WTC11 (cell line): ENCODE measurements around the gene TIMM50. TPM values are rescaled to one million over a fixed set of nuclear protein-coding genes. Genes with fewer than 3 reads are reported as not detected.

ENCODE experiments used
- ELF4 ChIP-seq: sonication (generic); formaldehyde crosslinking; IDR thresholded peaks from 2 replicates; pipeline ENCODE4 v1.8.1; 2022; ENCODE audit warnings: low read depth, mild to moderate bottlenecking, moderate library complexity, missing genetic modification reagents
- EMX1 ChIP-seq: fragments of 250-450 bp; sonication (Bioruptor Pico); IDR thresholded peaks from 2 replicates; pipeline ENCODE4 v1.8.0; 2021; ENCODE audit warnings: mild to moderate bottlenecking
- FOXK1 ChIP-seq: sonication (generic); formaldehyde crosslinking; IDR thresholded peaks from 2 replicates; pipeline ENCODE4 v1.8.0; 2022; ENCODE audit warnings: mild to moderate bottlenecking, moderate library complexity, missing genetic modification reagents
- FOXP1 ChIP-seq: sonication (generic); formaldehyde crosslinking; IDR thresholded peaks from 2 replicates; pipeline ENCODE4 v1.8.0; 2022; ENCODE audit warnings: missing genetic modification reagents, mild to moderate bottlenecking, moderate library complexity, borderline replicate concordance
- GABPB1 ChIP-seq: sonication (generic); formaldehyde crosslinking; IDR thresholded peaks from 2 replicates; pipeline ENCODE4 v1.8.1; 2023; ENCODE audit warnings: mild to moderate bottlenecking, missing genetic modification reagents
- GTF2I ChIP-seq: fragments of 250-450 bp; sonication (Bioruptor Pico); conservative IDR thresholded peaks from 2 replicates; pipeline ENCODE4 v1.4.0; 2021; ENCODE audit warnings: mild to moderate bottlenecking
- HMGA2 ChIP-seq: fragments of 250-450 bp; sonication (Bioruptor Pico); IDR thresholded peaks from 2 replicates; pipeline ENCODE4 v1.4.0; 2021; ENCODE audit warnings: mild to moderate bottlenecking, moderate library complexity
- IRF2 ChIP-seq: sonication (generic); formaldehyde crosslinking; IDR thresholded peaks from 2 replicates; pipeline ENCODE4 v1.8.0; 2022; ENCODE audit warnings: low read depth, missing genetic modification reagents, borderline replicate concordance
- JUN ChIP-seq: sonication (generic); formaldehyde crosslinking; IDR thresholded peaks from 2 replicates; pipeline ENCODE4 v1.8.0; 2023; ENCODE audit warnings: mild to moderate bottlenecking, missing genetic modification reagents
- NFE2L1 ChIP-seq: sonication (generic); formaldehyde crosslinking; IDR thresholded peaks from 2 replicates; pipeline ENCODE4 v1.8.1; 2023; ENCODE audit warnings: missing genetic modification reagents
- ZBTB21 ChIP-seq: sonication (generic); formaldehyde crosslinking; IDR thresholded peaks from 2 replicates; pipeline ENCODE4 v1.8.1; 2023; ENCODE audit warnings: mild to moderate bottlenecking, missing genetic modification reagents, borderline replicate concordance
- ZNF138 ChIP-seq: sonication (generic); formaldehyde crosslinking; conservative IDR thresholded peaks from 2 replicates; pipeline ENCODE4 v1.8.1; 2022; ENCODE audit warnings: mild to moderate bottlenecking, moderate library complexity, missing genetic modification reagents
- ZNF219 ChIP-seq: sonication (generic); formaldehyde crosslinking; IDR thresholded peaks from 2 replicates; pipeline ENCODE4 v1.8.0; 2023; ENCODE audit warnings: missing genetic modification reagents, mild to moderate bottlenecking, borderline replicate concordance
- ZNF317 ChIP-seq: sonication (generic); formaldehyde crosslinking; IDR thresholded peaks from 2 replicates; pipeline ENCODE4 v1.8.1; 2023; ENCODE audit warnings: low read depth, mild to moderate bottlenecking, moderate library complexity, missing genetic modification reagents, borderline replicate concordance
- ZNF396 ChIP-seq: fragments of 250-450 bp; sonication (Bioruptor Pico); IDR thresholded peaks from 2 replicates; pipeline ENCODE4 v1.8.0; 2021; ENCODE audit warnings: mild to moderate bottlenecking, moderate library complexity, borderline replicate concordance
- total RNA-seq: library from RNA; stranded (reverse); gene quantifications from 3 replicates; pipeline ENCODE4 v1.2.3, GENCODE V29; 2021
- TF ChIP-seq, protein P1 (sequence below): fragments of 250-450 bp; sonication (Bioruptor Pico); IDR thresholded peaks from 2 replicates; pipeline ENCODE4 v1.9.0; 2021; ENCODE audit warnings: mild to moderate bottlenecking
- TF ChIP-seq, protein P2 (sequence below): sonication (generic); formaldehyde crosslinking; IDR thresholded peaks from 2 replicates; pipeline ENCODE4 v1.8.1; 2023; ENCODE audit warnings: mild to moderate bottlenecking, missing genetic modification reagents, moderate library complexity
- TF ChIP-seq, protein P3 (sequence below): fragments of 250-450 bp; sonication (Bioruptor Pico); conservative IDR thresholded peaks from 2 replicates; pipeline ENCODE4 v1.9.0; 2021; ENCODE audit warnings: mild to moderate bottlenecking
- TF ChIP-seq, protein P4 (sequence below): sonication (generic); formaldehyde crosslinking; IDR thresholded peaks from 2 replicates; pipeline ENCODE4 v1.8.1; 2022; ENCODE audit warnings: mild to moderate bottlenecking, missing genetic modification reagents, moderate library complexity, borderline replicate concordance
- TF ChIP-seq, protein P5 (sequence below): sonication (generic); formaldehyde crosslinking; IDR thresholded peaks from 2 replicates; pipeline ENCODE4 v1.8.1; 2022; ENCODE audit warnings: missing genetic modification reagents, borderline replicate concordance
- TF ChIP-seq, protein P6 (sequence below): fragments of 250-450 bp; sonication (Bioruptor Pico); IDR thresholded peaks from 2 replicates; pipeline ENCODE4 v1.9.0; 2021; ENCODE audit warnings: moderate library complexity, mild to moderate bottlenecking, inconsistent platforms, borderline replicate concordance
- TF ChIP-seq, protein P7 (sequence below): sonication (generic); formaldehyde crosslinking; conservative IDR thresholded peaks from 2 replicates; pipeline ENCODE4 v1.8.1; 2023; ENCODE audit warnings: mild to moderate bottlenecking, low read depth, missing genetic modification reagents, moderate library complexity
- TF ChIP-seq, protein P8 (sequence below): sonication (generic); formaldehyde crosslinking; conservative IDR thresholded peaks from 2 replicates; pipeline ENCODE4 v1.8.1; 2022; ENCODE audit warnings: mild to moderate bottlenecking, missing genetic modification reagents
- TF ChIP-seq, protein P9 (sequence below): fragments of 250-450 bp; sonication (Bioruptor Pico); IDR thresholded peaks from 2 replicates; pipeline ENCODE4 v1.8.0; 2021; ENCODE audit warnings: mild to moderate bottlenecking

The TIMM50 gene
- total RNA-seq, 1 experiment from 2014 or later, result 154 TPM

DNA sequence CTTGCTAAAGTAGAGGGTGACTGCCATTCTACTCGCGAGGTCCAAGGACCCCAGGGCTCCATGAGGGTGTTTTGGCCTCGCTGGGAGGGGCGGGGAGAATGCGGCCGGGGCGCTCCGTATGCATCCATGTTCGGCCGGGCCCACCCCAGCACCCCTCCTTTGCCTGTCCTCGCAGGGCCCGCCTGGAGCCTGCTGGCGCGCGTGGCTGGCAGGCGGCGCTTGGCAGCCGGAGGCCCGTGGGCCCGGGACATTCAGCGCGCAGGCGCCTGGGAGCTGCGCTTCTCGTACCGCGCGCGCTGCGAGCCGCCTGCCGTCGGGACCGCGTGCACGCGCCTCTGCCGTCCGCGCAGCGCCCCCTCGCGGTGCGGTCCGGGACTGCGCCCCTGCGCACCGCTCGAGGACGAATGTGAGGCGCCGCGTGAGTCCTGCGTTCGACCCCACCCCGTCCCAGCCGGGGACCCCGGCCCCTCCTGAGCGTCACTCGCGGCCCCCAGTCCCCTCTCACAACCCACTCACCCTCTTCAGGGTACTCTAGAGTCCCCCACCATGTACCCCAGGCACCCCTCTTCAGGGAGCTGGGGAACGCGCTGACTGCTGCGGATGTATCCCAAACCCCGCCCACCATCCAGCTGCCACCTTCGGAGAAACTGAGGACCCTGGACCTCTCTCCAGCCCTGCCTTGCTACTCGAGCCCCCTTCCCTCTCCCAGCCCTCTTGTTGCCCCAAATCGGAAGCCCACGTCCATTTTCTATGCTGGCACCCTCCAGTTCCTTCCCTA lies 22.2 kb downstream of the TIMM50 start (continued):
- TF ChIP-seq, protein P1, sequence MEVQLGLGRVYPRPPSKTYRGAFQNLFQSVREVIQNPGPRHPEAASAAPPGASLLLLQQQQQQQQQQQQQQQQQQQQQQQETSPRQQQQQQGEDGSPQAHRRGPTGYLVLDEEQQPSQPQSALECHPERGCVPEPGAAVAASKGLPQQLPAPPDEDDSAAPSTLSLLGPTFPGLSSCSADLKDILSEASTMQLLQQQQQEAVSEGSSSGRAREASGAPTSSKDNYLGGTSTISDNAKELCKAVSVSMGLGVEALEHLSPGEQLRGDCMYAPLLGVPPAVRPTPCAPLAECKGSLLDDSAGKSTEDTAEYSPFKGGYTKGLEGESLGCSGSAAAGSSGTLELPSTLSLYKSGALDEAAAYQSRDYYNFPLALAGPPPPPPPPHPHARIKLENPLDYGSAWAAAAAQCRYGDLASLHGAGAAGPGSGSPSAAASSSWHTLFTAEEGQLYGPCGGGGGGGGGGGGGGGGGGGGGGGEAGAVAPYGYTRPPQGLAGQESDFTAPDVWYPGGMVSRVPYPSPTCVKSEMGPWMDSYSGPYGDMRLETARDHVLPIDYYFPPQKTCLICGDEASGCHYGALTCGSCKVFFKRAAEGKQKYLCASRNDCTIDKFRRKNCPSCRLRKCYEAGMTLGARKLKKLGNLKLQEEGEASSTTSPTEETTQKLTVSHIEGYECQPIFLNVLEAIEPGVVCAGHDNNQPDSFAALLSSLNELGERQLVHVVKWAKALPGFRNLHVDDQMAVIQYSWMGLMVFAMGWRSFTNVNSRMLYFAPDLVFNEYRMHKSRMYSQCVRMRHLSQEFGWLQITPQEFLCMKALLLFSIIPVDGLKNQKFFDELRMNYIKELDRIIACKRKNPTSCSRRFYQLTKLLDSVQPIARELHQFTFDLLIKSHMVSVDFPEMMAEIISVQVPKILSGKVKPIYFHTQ (CRISPR knock-in tag), result no peak
- TF ChIP-seq, protein P2, sequence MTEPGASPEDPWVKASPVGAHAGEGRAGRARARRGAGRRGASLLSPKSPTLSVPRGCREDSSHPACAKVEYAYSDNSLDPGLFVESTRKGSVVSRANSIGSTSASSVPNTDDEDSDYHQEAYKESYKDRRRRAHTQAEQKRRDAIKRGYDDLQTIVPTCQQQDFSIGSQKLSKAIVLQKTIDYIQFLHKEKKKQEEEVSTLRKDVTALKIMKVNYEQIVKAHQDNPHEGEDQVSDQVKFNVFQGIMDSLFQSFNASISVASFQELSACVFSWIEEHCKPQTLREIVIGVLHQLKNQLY (CRISPR knock-in tag), result peak; percentile 94
- TF ChIP-seq, protein P3, sequence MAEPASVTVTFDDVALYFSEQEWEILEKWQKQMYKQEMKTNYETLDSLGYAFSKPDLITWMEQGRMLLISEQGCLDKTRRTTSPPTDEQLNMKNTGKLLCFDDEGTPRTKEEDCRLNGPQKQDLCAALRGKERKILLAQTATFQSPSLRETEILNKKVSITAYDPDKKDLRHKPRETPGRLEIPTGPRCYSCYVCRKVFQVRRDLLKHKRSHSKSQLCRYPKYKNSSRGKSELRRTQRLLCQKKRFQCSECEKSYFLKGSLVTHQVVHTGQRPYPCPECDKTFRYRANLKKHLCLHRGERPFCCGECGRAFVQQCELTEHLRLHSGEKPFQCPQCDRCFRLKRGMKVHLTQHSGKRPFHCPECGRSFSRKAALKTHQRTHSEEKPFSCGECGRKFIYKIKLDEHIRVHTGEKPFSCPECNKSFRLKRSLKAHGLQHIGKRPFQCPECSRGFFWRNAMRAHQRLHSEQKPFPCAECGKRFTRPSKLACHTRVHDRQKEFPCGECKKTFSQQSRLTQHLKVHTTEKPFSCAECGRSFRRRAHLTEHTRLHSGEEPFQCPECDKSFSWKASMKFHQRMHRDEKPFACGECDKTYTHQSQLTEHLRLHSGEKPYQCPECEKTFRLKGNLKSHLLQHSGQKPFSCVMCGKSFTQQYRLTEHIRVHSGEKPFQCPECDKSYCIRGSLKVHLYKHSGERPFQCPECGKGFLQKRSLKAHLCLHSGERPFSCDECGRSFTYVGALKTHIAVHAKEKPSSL, result no peak
- TF ChIP-seq ZNF396 (CRISPR knock-in tag) (no peak), JUN (CRISPR knock-in tag) (peak; percentile 99), FOXK1 (CRISPR knock-in tag) (peak; percentile 99), ZNF317 (CRISPR knock-in tag) (peak; percentile 84), HMGA2 (CRISPR knock-in tag) (no peak), EMX1 (0 out of 2 replicates have a peak, but pooled peaks have one; percentile 58), ZBTB21 (peak; percentile 95), ELF4 (CRISPR knock-in tag) (peak; percentile 99), FOXP1 (CRISPR knock-in tag) (peak; percentile 100), NFE2L1 (CRISPR knock-in tag) (peak; percentile 98), ZNF138 (CRISPR knock-in tag) (peak; percentile 98), IRF2 (CRISPR knock-in tag) (peak; percentile 94), GABPB1 (CRISPR knock-in tag) (peak; percentile 83), GTF2I (CRISPR knock-in tag) (no peak), ZNF219 (CRISPR knock-in tag) (peak; percentile 98)
- TF ChIP-seq, protein P4, sequence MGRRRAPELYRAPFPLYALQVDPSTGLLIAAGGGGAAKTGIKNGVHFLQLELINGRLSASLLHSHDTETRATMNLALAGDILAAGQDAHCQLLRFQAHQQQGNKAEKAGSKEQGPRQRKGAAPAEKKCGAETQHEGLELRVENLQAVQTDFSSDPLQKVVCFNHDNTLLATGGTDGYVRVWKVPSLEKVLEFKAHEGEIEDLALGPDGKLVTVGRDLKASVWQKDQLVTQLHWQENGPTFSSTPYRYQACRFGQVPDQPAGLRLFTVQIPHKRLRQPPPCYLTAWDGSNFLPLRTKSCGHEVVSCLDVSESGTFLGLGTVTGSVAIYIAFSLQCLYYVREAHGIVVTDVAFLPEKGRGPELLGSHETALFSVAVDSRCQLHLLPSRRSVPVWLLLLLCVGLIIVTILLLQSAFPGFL (CRISPR knock-in tag), result peak; percentile 96
- TF ChIP-seq, protein P5, sequence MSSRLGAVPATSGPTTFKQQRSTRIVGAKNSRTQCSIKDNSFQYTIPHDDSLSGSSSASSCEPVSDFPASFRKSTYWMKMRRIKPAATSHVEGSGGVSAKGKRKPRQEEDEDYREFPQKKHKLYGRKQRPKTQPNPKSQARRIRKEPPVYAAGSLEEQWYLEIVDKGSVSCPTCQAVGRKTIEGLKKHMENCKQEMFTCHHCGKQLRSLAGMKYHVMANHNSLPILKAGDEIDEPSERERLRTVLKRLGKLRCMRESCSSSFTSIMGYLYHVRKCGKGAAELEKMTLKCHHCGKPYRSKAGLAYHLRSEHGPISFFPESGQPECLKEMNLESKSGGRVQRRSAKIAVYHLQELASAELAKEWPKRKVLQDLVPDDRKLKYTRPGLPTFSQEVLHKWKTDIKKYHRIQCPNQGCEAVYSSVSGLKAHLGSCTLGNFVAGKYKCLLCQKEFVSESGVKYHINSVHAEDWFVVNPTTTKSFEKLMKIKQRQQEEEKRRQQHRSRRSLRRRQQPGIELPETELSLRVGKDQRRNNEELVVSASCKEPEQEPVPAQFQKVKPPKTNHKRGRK (CRISPR knock-in tag), result peak; percentile 92; the same call in 1 of the 2 replicates
- TF ChIP-seq, protein P6, sequence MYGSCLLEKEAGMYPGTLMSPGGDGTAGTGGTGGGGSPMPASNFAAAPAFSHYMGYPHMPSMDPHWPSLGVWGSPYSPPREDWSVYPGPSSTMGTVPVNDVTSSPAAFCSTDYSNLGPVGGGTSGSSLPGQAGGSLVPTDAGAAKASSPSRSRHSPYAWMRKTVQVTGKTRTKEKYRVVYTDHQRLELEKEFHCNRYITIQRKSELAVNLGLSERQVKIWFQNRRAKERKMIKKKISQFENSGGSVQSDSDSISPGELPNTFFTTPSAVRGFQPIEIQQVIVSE (CRISPR knock-in tag), result no peak
- TF ChIP-seq, protein P7, sequence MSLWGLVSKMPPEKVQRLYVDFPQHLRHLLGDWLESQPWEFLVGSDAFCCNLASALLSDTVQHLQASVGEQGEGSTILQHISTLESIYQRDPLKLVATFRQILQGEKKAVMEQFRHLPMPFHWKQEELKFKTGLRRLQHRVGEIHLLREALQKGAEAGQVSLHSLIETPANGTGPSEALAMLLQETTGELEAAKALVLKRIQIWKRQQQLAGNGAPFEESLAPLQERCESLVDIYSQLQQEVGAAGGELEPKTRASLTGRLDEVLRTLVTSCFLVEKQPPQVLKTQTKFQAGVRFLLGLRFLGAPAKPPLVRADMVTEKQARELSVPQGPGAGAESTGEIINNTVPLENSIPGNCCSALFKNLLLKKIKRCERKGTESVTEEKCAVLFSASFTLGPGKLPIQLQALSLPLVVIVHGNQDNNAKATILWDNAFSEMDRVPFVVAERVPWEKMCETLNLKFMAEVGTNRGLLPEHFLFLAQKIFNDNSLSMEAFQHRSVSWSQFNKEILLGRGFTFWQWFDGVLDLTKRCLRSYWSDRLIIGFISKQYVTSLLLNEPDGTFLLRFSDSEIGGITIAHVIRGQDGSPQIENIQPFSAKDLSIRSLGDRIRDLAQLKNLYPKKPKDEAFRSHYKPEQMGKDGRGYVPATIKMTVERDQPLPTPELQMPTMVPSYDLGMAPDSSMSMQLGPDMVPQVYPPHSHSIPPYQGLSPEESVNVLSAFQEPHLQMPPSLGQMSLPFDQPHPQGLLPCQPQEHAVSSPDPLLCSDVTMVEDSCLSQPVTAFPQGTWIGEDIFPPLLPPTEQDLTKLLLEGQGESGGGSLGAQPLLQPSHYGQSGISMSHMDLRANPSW, result 0 out of 2 replicates have a peak, but pooled peaks have one; percentile 68
- TF ChIP-seq, protein P8, sequence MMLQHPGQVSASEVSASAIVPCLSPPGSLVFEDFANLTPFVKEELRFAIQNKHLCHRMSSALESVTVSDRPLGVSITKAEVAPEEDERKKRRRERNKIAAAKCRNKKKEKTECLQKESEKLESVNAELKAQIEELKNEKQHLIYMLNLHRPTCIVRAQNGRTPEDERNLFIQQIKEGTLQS, result peak; percentile 63
- TF ChIP-seq, protein P9, sequence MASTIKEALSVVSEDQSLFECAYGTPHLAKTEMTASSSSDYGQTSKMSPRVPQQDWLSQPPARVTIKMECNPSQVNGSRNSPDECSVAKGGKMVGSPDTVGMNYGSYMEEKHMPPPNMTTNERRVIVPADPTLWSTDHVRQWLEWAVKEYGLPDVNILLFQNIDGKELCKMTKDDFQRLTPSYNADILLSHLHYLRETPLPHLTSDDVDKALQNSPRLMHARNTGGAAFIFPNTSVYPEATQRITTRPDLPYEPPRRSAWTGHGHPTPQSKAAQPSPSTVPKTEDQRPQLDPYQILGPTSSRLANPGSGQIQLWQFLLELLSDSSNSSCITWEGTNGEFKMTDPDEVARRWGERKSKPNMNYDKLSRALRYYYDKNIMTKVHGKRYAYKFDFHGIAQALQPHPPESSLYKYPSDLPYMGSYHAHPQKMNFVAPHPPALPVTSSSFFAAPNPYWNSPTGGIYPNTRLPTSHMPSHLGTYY (CRISPR knock-in tag), result no peak
